ENCODE measurements around the gene ENPP3. TPM values are rescaled to one million over a fixed set of nuclear protein-coding genes. Genes with fewer than 3 reads are reported as not detected.

ENPP3 gene
- total and polyA plus RNA-seq, 9 of the 15 experiments (the other 6 are each of a cell fraction or from before 2014, with no cell fraction given) = 14.0 to 32.8 (median 21.6) TPM

DNA sequence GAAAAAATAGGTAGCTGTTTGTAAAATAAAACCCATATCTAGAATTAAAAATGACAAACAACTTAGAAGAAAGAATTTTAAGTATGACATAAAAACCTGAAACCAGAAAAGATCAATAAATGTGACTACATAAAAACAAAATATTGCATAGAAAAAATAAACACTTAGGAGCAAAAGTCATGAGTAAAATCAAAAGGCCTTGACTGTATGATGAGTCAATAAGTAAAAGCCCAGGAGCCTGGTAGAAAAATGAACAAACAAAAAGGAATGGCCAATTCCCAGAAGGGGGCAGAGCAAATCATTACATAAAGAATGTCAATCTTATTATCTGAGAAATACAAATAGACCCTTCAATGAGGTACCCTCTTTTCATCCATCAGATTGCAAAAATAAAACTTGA lies 150.0 kb downstream of the ENPP3 start:
- CTCF ChIA-PET (ENCODE audit: low intra/inter-chr PET ratio) = no interaction called here
- FAIRE-seq = no peak
- no peaks in the 10 kb centered on the region for H3K4me1 ChIP-seq (replicated peaks in 1 of 2; ENCODE audit: control insufficient read depth in 2 of 2, insufficient read depth in 2 of 2, low read length in 2 of 2)
- in situ Hi-C loops (cut with MboI) (no loop called here), intact Hi-C loops (cut with micrococcal nuclease) (no loop called here)
- no peaks in the 10 kb centered on the region for H3K9me3 ChIP-seq (replicated peaks; ENCODE audit: control insufficient read depth, insufficient read depth, low read depth, low read length)
- POLR2A ChIA-PET = no interaction called here
- no peak overlapping the region for H2AFZ ChIP-seq (ENCODE audit: low read depth, low read length)
- no peaks in the 10 kb centered on the region for H4K20me1 ChIP-seq (replicated peaks; ENCODE audit: control insufficient read depth, insufficient read depth, low read length)
- no peak overlapping the region for H3K4me2 ChIP-seq (ENCODE audit: insufficient read depth, low read length)
- H3K27ac ChIP-seq (ENCODE audit: extremely low read depth, low read depth, low read length) = no peak overlapping the region
- BruUV-seq (replicated peaks) = no TSS peak
- H3K9ac ChIP-seq (ENCODE audit: insufficient read depth in 1 of 2, low read depth in 2 of 2, low read length in 2 of 2) = no peak overlapping the region
- no peak for ATAC-seq
- H3K9me1 ChIP-seq (ENCODE audit: control insufficient read depth, insufficient read depth, low read length) = no peaks in the 10 kb centered on the region
- DNase-seq (ENCODE audit: extremely low read depth in 1 of 4, low spot score in 3 of 4) = no peak
- H3K4me3 ChIP-seq = no peak overlapping the region
- peaks cover 0 to 4% of the 10 kb centered on the region in 2 experiments; a peak in 2 of 5 replicates for H3K27me3 ChIP-seq (ENCODE audit: control insufficient read depth in 2 of 2, insufficient read depth in 2 of 2, low read length in 2 of 2)
- H3K36me3 ChIP-seq (ENCODE audit: control insufficient read depth, insufficient read depth, low read length) = no peaks in the 10 kb centered on the region
- no peaks in the 10 kb centered on the region for H3K79me2 ChIP-seq (ENCODE audit: control insufficient read depth, insufficient read depth, low read length)
- TF ChIP-seq, protein P1, sequence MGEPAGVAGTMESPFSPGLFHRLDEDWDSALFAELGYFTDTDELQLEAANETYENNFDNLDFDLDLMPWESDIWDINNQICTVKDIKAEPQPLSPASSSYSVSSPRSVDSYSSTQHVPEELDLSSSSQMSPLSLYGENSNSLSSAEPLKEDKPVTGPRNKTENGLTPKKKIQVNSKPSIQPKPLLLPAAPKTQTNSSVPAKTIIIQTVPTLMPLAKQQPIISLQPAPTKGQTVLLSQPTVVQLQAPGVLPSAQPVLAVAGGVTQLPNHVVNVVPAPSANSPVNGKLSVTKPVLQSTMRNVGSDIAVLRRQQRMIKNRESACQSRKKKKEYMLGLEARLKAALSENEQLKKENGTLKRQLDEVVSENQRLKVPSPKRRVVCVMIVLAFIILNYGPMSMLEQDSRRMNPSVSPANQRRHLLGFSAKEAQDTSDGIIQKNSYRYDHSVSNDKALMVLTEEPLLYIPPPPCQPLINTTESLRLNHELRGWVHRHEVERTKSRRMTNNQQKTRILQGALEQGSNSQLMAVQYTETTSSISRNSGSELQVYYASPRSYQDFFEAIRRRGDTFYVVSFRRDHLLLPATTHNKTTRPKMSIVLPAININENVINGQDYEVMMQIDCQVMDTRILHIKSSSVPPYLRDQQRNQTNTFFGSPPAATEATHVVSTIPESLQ (CRISPR knock-in tag; IDR thresholded peaks at IDR 0.05) = no peak
- TF ChIP-seq POLR2B (IDR thresholded peaks at IDR 0.05; ENCODE audit: low read depth, partially characterized antibody) = no peak
- TF ChIP-seq, protein P2, sequence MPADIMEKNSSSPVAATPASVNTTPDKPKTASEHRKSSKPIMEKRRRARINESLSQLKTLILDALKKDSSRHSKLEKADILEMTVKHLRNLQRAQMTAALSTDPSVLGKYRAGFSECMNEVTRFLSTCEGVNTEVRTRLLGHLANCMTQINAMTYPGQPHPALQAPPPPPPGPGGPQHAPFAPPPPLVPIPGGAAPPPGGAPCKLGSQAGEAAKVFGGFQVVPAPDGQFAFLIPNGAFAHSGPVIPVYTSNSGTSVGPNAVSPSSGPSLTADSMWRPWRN (IDR thresholded peaks at IDR 0.05; ENCODE audit: low read depth) = no peak
- no peak for TF ChIP-seq MTA2 (IDR thresholded peaks at IDR 0.05; ENCODE audit: low read depth)
- no peak for TF ChIP-seq CREM (IDR thresholded peaks at IDR 0.05; ENCODE audit: low read depth)
- no peak for TF ChIP-seq SRSF3 (IDR thresholded peaks at IDR 0.05; ENCODE audit: insufficient read depth, low read length)
- TF ChIP-seq CBX5 (IDR thresholded peaks at IDR 0.05; ENCODE audit: borderline replicate concordance, low read depth) = no peak
- no peak for TF ChIP-seq CBX2 (IDR thresholded peaks at IDR 0.05; ENCODE audit: insufficient read depth, low read length, poor library complexity, severe bottlenecking)
- TF ChIP-seq, protein P3, sequence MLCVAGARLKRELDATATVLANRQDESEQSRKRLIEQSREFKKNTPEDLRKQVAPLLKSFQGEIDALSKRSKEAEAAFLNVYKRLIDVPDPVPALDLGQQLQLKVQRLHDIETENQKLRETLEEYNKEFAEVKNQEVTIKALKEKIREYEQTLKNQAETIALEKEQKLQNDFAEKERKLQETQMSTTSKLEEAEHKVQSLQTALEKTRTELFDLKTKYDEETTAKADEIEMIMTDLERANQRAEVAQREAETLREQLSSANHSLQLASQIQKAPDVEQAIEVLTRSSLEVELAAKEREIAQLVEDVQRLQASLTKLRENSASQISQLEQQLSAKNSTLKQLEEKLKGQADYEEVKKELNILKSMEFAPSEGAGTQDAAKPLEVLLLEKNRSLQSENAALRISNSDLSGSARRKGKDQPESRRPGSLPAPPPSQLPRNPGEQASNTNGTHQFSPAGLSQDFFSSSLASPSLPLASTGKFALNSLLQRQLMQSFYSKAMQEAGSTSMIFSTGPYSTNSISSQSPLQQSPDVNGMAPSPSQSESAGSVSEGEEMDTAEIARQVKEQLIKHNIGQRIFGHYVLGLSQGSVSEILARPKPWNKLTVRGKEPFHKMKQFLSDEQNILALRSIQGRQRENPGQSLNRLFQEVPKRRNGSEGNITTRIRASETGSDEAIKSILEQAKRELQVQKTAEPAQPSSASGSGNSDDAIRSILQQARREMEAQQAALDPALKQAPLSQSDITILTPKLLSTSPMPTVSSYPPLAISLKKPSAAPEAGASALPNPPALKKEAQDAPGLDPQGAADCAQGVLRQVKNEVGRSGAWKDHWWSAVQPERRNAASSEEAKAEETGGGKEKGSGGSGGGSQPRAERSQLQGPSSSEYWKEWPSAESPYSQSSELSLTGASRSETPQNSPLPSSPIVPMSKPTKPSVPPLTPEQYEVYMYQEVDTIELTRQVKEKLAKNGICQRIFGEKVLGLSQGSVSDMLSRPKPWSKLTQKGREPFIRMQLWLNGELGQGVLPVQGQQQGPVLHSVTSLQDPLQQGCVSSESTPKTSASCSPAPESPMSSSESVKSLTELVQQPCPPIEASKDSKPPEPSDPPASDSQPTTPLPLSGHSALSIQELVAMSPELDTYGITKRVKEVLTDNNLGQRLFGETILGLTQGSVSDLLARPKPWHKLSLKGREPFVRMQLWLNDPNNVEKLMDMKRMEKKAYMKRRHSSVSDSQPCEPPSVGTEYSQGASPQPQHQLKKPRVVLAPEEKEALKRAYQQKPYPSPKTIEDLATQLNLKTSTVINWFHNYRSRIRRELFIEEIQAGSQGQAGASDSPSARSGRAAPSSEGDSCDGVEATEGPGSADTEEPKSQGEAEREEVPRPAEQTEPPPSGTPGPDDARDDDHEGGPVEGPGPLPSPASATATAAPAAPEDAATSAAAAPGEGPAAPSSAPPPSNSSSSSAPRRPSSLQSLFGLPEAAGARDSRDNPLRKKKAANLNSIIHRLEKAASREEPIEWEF (CRISPR knock-in tag; IDR thresholded peaks at IDR 0.05) = no peak
- TF ChIP-seq, protein P4, sequence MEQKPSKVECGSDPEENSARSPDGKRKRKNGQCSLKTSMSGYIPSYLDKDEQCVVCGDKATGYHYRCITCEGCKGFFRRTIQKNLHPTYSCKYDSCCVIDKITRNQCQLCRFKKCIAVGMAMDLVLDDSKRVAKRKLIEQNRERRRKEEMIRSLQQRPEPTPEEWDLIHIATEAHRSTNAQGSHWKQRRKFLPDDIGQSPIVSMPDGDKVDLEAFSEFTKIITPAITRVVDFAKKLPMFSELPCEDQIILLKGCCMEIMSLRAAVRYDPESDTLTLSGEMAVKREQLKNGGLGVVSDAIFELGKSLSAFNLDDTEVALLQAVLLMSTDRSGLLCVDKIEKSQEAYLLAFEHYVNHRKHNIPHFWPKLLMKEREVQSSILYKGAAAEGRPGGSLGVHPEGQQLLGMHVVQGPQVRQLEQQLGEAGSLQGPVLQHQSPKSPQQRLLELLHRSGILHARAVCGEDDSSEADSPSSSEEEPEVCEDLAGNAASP (IDR thresholded peaks at IDR 0.05) = no peak
- TF ChIP-seq, protein P5, sequence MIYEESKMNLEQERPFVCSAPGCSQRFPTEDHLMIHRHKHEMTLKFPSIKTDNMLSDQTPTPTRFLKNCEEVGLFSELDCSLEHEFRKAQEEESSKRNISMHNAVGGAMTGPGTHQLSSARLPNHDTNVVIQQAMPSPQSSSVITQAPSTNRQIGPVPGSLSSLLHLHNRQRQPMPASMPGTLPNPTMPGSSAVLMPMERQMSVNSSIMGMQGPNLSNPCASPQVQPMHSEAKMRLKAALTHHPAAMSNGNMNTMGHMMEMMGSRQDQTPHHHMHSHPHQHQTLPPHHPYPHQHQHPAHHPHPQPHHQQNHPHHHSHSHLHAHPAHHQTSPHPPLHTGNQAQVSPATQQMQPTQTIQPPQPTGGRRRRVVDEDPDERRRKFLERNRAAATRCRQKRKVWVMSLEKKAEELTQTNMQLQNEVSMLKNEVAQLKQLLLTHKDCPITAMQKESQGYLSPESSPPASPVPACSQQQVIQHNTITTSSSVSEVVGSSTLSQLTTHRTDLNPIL (CRISPR knock-in tag; IDR thresholded peaks at IDR 0.05) = no peak
- TF ChIP-seq NR3C1 (CRISPR knock-in tag; IDR thresholded peaks at IDR 0.05) = no peak
- TF ChIP-seq NFRKB (IDR thresholded peaks at IDR 0.05; ENCODE audit: low read depth) = no peak
